ENCODE data around the gene RIMS1. TPM values are rescaled to one million over a fixed set of nuclear protein-coding genes. Genes with fewer than 3 reads are reported as not detected.

The RIMS1 gene
- total RNA-seq, 1 experiment from 2014 or later = 0.08 TPM

- DNase-seq (ENCODE audit: low read depth in 1 of 2, low spot score in 2 of 2) = no peak
- no peaks in the 10 kb centered on the region for H3K4me1 ChIP-seq (replicated peaks)
- no peaks in the 10 kb centered on the region for H3K9me3 ChIP-seq (replicated peaks)
- H3K36me3 ChIP-seq = no peaks in the 10 kb centered on the region
- no peak overlapping the region for H3K27ac ChIP-seq
- H3K4me3 ChIP-seq = no peak overlapping the region
- no peaks in the 10 kb centered on the region; the same call in 1 of the 2 replicates for H3K27me3 ChIP-seq (replicated peaks)
Observed at GRCh38 chr6:72022830-72023229, 136.5 kb downstream of the RIMS1 start.

GRCh38 chr6:72031471-72031870 lies 145.1 kb downstream of the RIMS1 start:
- H3K4me3 ChIP-seq = no peak overlapping the region
- H3K36me3 ChIP-seq = no peaks in the 10 kb centered on the region
- H3K27me3 ChIP-seq (replicated peaks) = no peaks in the 10 kb centered on the region
- no peaks in the 10 kb centered on the region for H3K9me3 ChIP-seq (replicated peaks)
- peaks cover 32% of the 10 kb centered on the region for H3K4me1 ChIP-seq (replicated peaks)
- DNase-seq (ENCODE audit: low read depth in 1 of 2, low spot score in 2 of 2) = peak in 1 of 2 experiments; percentile 36
- peak overlapping the region; percentile 47 for H3K27ac ChIP-seq

GRCh38 chr6:72032086-72032485 lies 145.7 kb downstream of the RIMS1 start:
- Histone ChIP-seq H3K27ac (peak overlapping the region; percentile 47), H3K9me3 (replicated peaks) (no peaks in the 10 kb centered on the region), H3K36me3 (no peaks in the 10 kb centered on the region), H3K4me1 (replicated peaks) (peaks cover 32% of the 10 kb centered on the region), H3K4me3 (no peak overlapping the region), H3K27me3 (replicated peaks) (no peaks in the 10 kb centered on the region)
- DNase-seq (ENCODE audit: low read depth in 1 of 2, low spot score in 2 of 2) = peak in 1 of 2 experiments; percentile 67

DNA sequence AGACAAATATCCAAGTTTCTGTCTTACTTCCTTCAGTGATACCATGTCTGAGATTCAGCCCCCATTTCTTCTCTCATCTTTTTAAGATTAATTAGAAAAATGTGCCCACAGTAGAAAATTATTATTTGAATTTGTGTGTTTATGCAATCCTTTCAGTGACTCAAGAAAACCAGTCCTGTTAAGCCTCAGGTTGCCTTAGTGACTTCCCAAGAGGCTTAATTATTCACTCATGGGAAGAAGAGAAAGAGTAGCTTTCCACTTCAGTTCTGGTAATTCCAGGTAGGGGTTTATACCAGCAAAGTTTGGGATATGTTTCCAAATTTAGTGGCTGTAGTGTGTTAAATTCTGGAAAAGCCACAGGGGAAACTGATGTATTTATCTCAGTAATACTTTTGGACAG lies 149.1 kb downstream of the RIMS1 start:
- H3K4me1 ChIP-seq (replicated peaks) = peaks cover 32% of the 10 kb centered on the region
- DNase-seq (ENCODE audit: low read depth in 1 of 2, low spot score in 2 of 2) = no peak

DNA sequence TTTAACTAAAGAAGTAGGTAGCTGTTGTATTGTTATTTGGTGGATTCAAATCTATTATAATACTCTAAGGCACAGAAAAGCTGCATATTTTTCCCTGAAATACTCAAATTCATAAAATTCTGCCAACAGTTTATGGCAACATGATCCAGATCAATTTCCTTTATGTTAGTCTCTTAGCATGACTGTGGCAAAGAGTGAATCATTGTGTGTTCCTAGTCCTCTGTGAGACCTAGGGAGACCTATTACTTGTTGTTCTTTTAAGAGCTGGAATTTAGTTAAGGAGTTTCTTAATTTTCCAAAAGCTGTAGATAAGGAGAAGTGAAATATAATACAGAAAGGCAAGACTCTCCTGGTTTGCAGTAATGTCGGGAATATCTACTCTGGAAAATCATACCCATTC lies 149.6 kb downstream of the RIMS1 start:
- H3K27ac ChIP-seq = no peak overlapping the region
- no peak for DNase-seq (ENCODE audit: low read depth in 1 of 2, low spot score in 2 of 2)
- no peaks in the 10 kb centered on the region for H3K9me3 ChIP-seq (replicated peaks)
- no peak overlapping the region for H3K4me3 ChIP-seq
- no peaks in the 10 kb centered on the region for H3K36me3 ChIP-seq
- peaks cover 29% of the 10 kb centered on the region for H3K4me1 ChIP-seq (replicated peaks)
- H3K27me3 ChIP-seq (replicated peaks) = no peaks in the 10 kb centered on the region

More for the DNA sequence above, 149.1 kb downstream of the RIMS1 start:
- Histone ChIP-seq H3K4me3 (no peak overlapping the region), H3K36me3 (no peaks in the 10 kb centered on the region), H3K27ac (no peak overlapping the region), H3K9me3 (replicated peaks) (no peaks in the 10 kb centered on the region), H3K27me3 (replicated peaks) (no peaks in the 10 kb centered on the region)

GRCh38 chr6:72037006-72037405 lies 150.7 kb downstream of the RIMS1 start:
- H3K9me3 ChIP-seq (replicated peaks) = no peaks in the 10 kb centered on the region
- no peaks in the 10 kb centered on the region for H3K27me3 ChIP-seq (replicated peaks)
- DNase-seq (ENCODE audit: low read depth in 1 of 2, low spot score in 2 of 2) = no peak
- H3K36me3 ChIP-seq = no peaks in the 10 kb centered on the region
- H3K27ac ChIP-seq = no peak overlapping the region
- peaks cover 21% of the 10 kb centered on the region for H3K4me1 ChIP-seq (replicated peaks)
- no peak overlapping the region for H3K4me3 ChIP-seq

- no peaks in the 10 kb centered on the region for H3K4me1 ChIP-seq (replicated peaks)
- H3K4me3 ChIP-seq = no peak overlapping the region
- no peak for DNase-seq (ENCODE audit: low read depth in 1 of 2, low spot score in 2 of 2)
- H3K27me3 ChIP-seq (replicated peaks) = no peaks in the 10 kb centered on the region
- no peaks in the 10 kb centered on the region for H3K36me3 ChIP-seq
- H3K27ac ChIP-seq = no peak overlapping the region
- H3K9me3 ChIP-seq (replicated peaks) = no peaks in the 10 kb centered on the region
Observed at GRCh38 chr6:72040111-72040510, 153.8 kb downstream of the RIMS1 start.

DNA sequence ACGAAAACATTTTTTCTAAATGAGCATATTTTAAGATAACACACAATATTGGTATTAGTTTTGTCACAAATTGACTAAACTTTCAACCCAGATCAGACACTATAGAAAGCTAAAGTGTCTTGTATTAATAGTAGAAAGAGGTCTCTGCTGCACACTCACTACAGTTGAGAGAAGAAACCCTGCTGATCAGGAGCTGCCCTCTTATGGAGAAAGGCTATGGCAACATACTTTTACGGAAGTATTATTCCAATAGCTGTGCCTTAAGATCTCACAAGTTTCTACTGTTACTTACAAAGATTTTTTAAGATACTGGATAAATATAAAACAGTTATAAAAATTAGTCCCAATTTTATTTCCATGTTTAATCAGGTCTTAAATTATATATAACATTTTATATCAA lies 155.7 kb downstream of the RIMS1 start:
- H3K9me3 ChIP-seq (replicated peaks) = no peaks in the 10 kb centered on the region
- H3K4me3 ChIP-seq = no peak overlapping the region
- no peak for DNase-seq (ENCODE audit: low read depth in 1 of 2, low spot score in 2 of 2)
- no peaks in the 10 kb centered on the region for H3K27me3 ChIP-seq (replicated peaks)
- peaks cover 2% of the 10 kb centered on the region for H3K4me1 ChIP-seq (replicated peaks)
- H3K36me3 ChIP-seq = no peaks in the 10 kb centered on the region
- H3K27ac ChIP-seq = no peak overlapping the region

- DNase-seq (ENCODE audit: low read depth in 1 of 2, low spot score in 2 of 2) = peak in 1 of 2 experiments; percentile 55
- H3K9me3 ChIP-seq (replicated peaks) = no peaks in the 10 kb centered on the region; the same call in 1 of the 2 replicates
- peak overlapping the region; percentile 53 for H3K27ac ChIP-seq
Observed at GRCh38 chr6:72048080-72048479, 161.7 kb downstream of the RIMS1 start.

DNA sequence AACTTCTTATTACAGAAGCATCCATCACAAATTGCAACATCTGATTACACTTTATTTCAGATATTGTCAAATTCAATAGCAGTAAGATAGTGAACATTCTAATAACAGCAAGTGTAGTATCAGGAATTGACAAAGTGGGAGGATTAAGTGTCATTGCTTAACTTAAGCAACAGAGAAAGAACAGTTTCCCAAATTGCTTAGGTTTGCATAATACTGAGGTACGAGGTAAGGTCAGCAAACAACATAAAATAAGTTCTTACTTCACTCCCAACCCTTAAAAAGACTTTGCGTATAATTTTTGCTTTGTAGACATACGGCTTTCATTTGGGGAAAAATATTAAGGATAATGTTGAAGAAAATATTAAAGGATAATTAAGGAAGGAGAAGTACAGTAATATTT lies 163.0 kb downstream of the RIMS1 start:
- no peak overlapping the region for H3K27ac ChIP-seq
- H3K9me3 ChIP-seq (replicated peaks) = no peaks in the 10 kb centered on the region; the same call in 1 of the 2 replicates
- no peak for DNase-seq (ENCODE audit: low read depth in 1 of 2, low spot score in 2 of 2)
- H3K4me1 ChIP-seq (replicated peaks) = peaks cover 18% of the 10 kb centered on the region
- no peaks in the 10 kb centered on the region for H3K27me3 ChIP-seq (replicated peaks)
- no peak overlapping the region for H3K4me3 ChIP-seq
- no peaks in the 10 kb centered on the region for H3K36me3 ChIP-seq

More at GRCh38 chr6:72048080-72048479, 161.7 kb downstream of the RIMS1 start:
- Histone ChIP-seq H3K27me3 (replicated peaks) (no peaks in the 10 kb centered on the region), H3K36me3 (no peaks in the 10 kb centered on the region), H3K4me3 (no peak overlapping the region), H3K4me1 (replicated peaks) (peaks cover 18% of the 10 kb centered on the region)

DNA sequence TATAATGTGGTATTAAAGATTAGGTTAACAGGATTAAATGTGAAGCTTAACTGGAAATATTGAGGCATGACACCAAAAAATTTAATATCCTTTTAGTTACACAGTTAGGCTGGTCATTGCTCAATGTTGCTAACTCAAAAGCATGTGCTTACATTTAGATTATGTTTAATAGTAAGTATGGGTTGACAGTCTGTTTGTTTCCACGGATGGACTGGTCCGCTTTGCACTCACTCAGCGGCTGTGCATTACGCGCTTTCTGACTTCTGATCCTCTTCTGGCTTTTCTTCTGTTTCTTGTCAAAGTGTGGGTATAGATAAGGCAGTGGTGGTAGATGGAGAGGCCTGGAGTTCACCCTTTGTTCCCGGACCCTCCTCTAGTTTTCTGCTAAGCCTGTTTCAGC lies 174.9 kb downstream of the RIMS1 start:
- H3K36me3 ChIP-seq = no peaks in the 10 kb centered on the region
- peaks cover 10% of the 10 kb centered on the region for H3K4me1 ChIP-seq (replicated peaks)
- no peaks in the 10 kb centered on the region for H3K27me3 ChIP-seq (replicated peaks)
- no peaks in the 10 kb centered on the region for H3K9me3 ChIP-seq (replicated peaks)
- DNase-seq (ENCODE audit: low read depth in 1 of 2, low spot score in 2 of 2) = no peak
- no peak overlapping the region for H3K4me3 ChIP-seq
- no peak overlapping the region for H3K27ac ChIP-seq

GRCh38 chr6:72064399-72064975 lies 178.1 kb downstream of the RIMS1 start:
- no peak overlapping the region; the same call in 1 of the 2 replicates for H3K27ac ChIP-seq
- DNase-seq (ENCODE audit: low read depth in 1 of 2, low spot score in 2 of 2) = peak in 1 of 2 experiments; percentile 21
- H3K27me3 ChIP-seq (replicated peaks) = 0 out of 2 replicates have a peak, but pooled peaks cover 4% of the 10 kb centered on the region
- H3K36me3 ChIP-seq = no peaks in the 10 kb centered on the region
- H3K4me3 ChIP-seq = no peak overlapping the region
- peaks cover 10% of the 10 kb centered on the region for H3K4me1 ChIP-seq (replicated peaks)
- no peaks in the 10 kb centered on the region for H3K9me3 ChIP-seq (replicated peaks)

DNA sequence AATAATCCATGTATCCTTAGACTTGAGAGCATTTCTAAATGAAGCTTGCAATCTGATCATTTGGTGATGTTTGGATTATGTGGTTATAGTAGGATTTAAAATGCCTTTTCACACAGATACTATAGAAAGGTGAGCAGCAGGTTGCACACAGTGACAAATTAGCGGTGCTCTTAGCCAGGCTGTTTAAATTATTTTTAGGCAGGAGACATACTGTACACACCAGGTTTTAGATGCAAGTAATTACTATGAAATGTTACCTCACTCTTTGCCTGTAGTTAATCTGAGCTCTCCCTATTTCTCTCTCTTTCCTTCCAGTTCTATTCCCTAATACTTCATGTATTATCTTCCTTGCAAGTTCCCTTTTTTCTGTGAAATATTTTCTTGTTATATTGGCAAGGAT lies 191.7 kb downstream of the RIMS1 start:
- H3K36me3 ChIP-seq = no peaks in the 10 kb centered on the region
- H3K9me3 ChIP-seq (replicated peaks) = no peaks in the 10 kb centered on the region
- H3K27me3 ChIP-seq (replicated peaks) = peaks cover 2% of the 10 kb centered on the region; the same call in 1 of the 2 replicates
- H3K27ac ChIP-seq = no peak overlapping the region
- no peak for DNase-seq (ENCODE audit: low read depth in 1 of 2, low spot score in 2 of 2)
- H3K4me1 ChIP-seq (replicated peaks) = no peaks in the 10 kb centered on the region
- H3K4me3 ChIP-seq = no peak overlapping the region

GRCh38 chr6:72080260-72080941 lies 194.1 kb downstream of the RIMS1 start:
- Histone ChIP-seq H3K9me3 (replicated peaks) (no peaks in the 10 kb centered on the region), H3K4me3 (no peak overlapping the region), H3K27ac (no peak overlapping the region), H3K27me3 (replicated peaks) (peaks cover 2% of the 10 kb centered on the region; the same call in 1 of the 2 replicates), H3K4me1 (replicated peaks) (no peaks in the 10 kb centered on the region), H3K36me3 (no peaks in the 10 kb centered on the region)
- no peak for DNase-seq (ENCODE audit: low read depth in 1 of 2, low spot score in 2 of 2)

Data from SJSA1 (cell line).